B cell (primary cell): ENCODE results near the gene CREB3. TPM values are rescaled to one million over a fixed set of nuclear protein-coding genes. Genes with fewer than 3 reads are reported as not detected.
A peak's percentile ranks its signal among the peaks of the same experiment; 100 is the strongest.

Experiments used
- ATAC-seq: fragments of 200-7000 bp; cut with Tn5 transposase; one replicate; pipeline ENCODE4 v1.10.0; 2021; ENCODE audit warnings: low read depth, mild to moderate bottlenecking, moderate number of reproducible peaks, moderate library complexity
- CTCF ChIA-PET: fragments of 350-600 bp; sonication (Branson Sonifier 250); formaldehyde crosslinking; loops from one replicate; lab custom pipeline; 2021; ENCODE audit warnings: antibody characterized with exemption, inconsistent platforms; lab: Charles Lee
- POLR2A ChIA-PET: fragments of 350-600 bp; sonication (Branson Sonifier 250); formaldehyde crosslinking; loops from one replicate; lab custom pipeline; 2021; ENCODE audit warnings: antibody characterized with exemption; lab: Charles Lee
- DNase-seq: peaks from one replicate; pipeline ENCODE4 v3.0.0; 2013
- H2AFZ ChIP-seq: 2 replicates; pipeline ENCODE4 v1.6.1; 2012; ENCODE audit warnings: mild to moderate bottlenecking, low read depth, low read length; ENCODE audit not compliant: insufficient read depth, poor library complexity, severe bottlenecking
- H3K27ac ChIP-seq, 2 donors: 1 replicate in 1 of 2; 2 replicates in 1 of 2; pipeline ENCODE4 v1.5.1; 2012 to 2013; ENCODE audit warnings: low read length in 2 of 2, mild to moderate bottlenecking in 2 of 2, moderate library complexity in 1 of 2
- H3K27me3 ChIP-seq, 4 experiments: fragments of 200-600 bp in 1 of 4; sonication (generic) in 1 of 4; replicated peaks in 1 of 4; 1 replicate in 2 of 4; 2 replicates in 2 of 4; pipeline versions ENCODE4 v1.6.1 to v1.7.0; 2013 to 2016; ENCODE audit warnings: low read length in 3 of 4, mild to moderate bottlenecking in 2 of 4, mixed read lengths in 1 of 4, moderate library complexity in 1 of 4; ENCODE audit not compliant: insufficient read depth in 4 of 4, control insufficient read depth in 3 of 4; ENCODE audit errors: control extremely low read depth in 1 of 4
- H3K36me3 ChIP-seq, 2 experiments: replicated peaks in 1 of 2; 1 replicate in 1 of 2; 2 replicates in 1 of 2; pipeline versions ENCODE4 v1.6.1 to v1.7.1; 2013; ENCODE audit warnings: low read length in 1 of 2; ENCODE audit not compliant: insufficient read depth in 2 of 2, control insufficient read depth in 1 of 2; ENCODE audit errors: control extremely low read depth in 1 of 2, extremely low read depth in 1 of 2
- H3K4me1 ChIP-seq, 2 donors: fragments of 200-600 bp in 1 of 2; sonication (generic) in 1 of 2; 1 replicate in 1 of 2; 2 replicates in 1 of 2; pipeline versions ENCODE4 v1.5.1 to v1.6.1; 2013 to 2017; ENCODE audit warnings: low read length in 2 of 2; ENCODE audit not compliant: control insufficient read depth in 2 of 2, insufficient read depth in 2 of 2
- H3K4me2 ChIP-seq: replicated peaks from 2 replicates; pipeline ENCODE3; 2012; ENCODE audit warnings: mild to moderate bottlenecking, low read depth, low read length; ENCODE audit not compliant: poor library complexity, severe bottlenecking
- H3K4me3 ChIP-seq, 5 experiments: fragments of 200-600 bp in 1 of 5; sonication (generic) in 1 of 5; 1 replicate in 3 of 5; 2 replicates in 2 of 5; pipeline versions ENCODE4 v1.5.1 to v1.7.0; 2011 to 2016; ENCODE audit warnings: low read length in 4 of 5, mild to moderate bottlenecking in 4 of 5, low read depth in 2 of 5, control low read depth in 1 of 5, moderate library complexity in 1 of 5; ENCODE audit not compliant: insufficient read depth in 1 of 5; ENCODE audit errors: control extremely low read depth in 1 of 5, extremely low read depth in 1 of 5
- H3K79me2 ChIP-seq: fragments of 200-600 bp; sonication (generic); one replicate; pipeline ENCODE4 v1.6.0; 2016; ENCODE audit warnings: low read length; ENCODE audit not compliant: control insufficient read depth, insufficient read depth
- H3K9ac ChIP-seq: fragments of 200-600 bp; sonication (generic); 2 replicates; pipeline ENCODE4 v1.6.1; 2017; ENCODE audit warnings: mild to moderate bottlenecking, low read length, moderate library complexity
- H3K9me3 ChIP-seq, 3 donors: one replicate each; pipeline versions ENCODE4 v1.6.1 to v1.7.1; 2013; ENCODE audit warnings: low read length in 2 of 3; ENCODE audit not compliant: control insufficient read depth in 2 of 3, insufficient read depth in 1 of 3; ENCODE audit errors: control extremely low read depth in 1 of 3
- H4K20me1 ChIP-seq: 2 replicates; pipeline ENCODE4 v1.6.0; 2012; ENCODE audit warnings: mild to moderate bottlenecking, low read length; ENCODE audit not compliant: insufficient read depth, control insufficient read depth, poor library complexity, severe bottlenecking
- H3K27ac Mint-ChIP-seq: one replicate; pipeline ENCODE4 v1.8.0; 2021; ENCODE audit warnings: mixed read lengths
- H3K27me3 Mint-ChIP-seq: one replicate; pipeline ENCODE4 v1.8.0; 2021; ENCODE audit warnings: mixed read lengths
- H3K4me1 Mint-ChIP-seq: one replicate; pipeline ENCODE4 v1.8.0; 2021; ENCODE audit warnings: mixed read lengths
- H3K4me3 Mint-ChIP-seq: one replicate; pipeline ENCODE4 v1.8.0; 2021; ENCODE audit warnings: mixed read lengths
- H3K9me3 Mint-ChIP-seq: one replicate; pipeline ENCODE4 v1.8.0; 2022; ENCODE audit warnings: mixed read lengths; ENCODE audit not compliant: insufficient read depth
- CTCF ChIP-seq: fragments of 200-600 bp; IDR thresholded peaks from one replicate; pipeline ENCODE4 v1.8.0; 2022; ENCODE audit warnings: antibody characterized with exemption, mild to moderate bottlenecking
- EZH2 ChIP-seq: IDR thresholded peaks from 2 replicates; pipeline ENCODE4 v1.6.1; 2012; ENCODE audit warnings: borderline replicate concordance, low read depth, mild to moderate bottlenecking, moderate library complexity, low read length; ENCODE audit not compliant: insufficient read depth, poor library complexity, severe bottlenecking
- WGBS: methylation state at CpG from one replicate; pipeline ENCODE4 v1.1.5; 2013; ENCODE audit warnings: missing lambda C conversion rate; ENCODE audit not compliant: insufficient coverage; 5-methylcytosine and 5-hydroxymethylcytosine counted together
- intact Hi-C: fragments of 100-400 bp; cut with micrococcal nuclease; formaldehyde crosslinking; loops from one replicate; pipeline ENCODE4 v1.10.0; 2022
- polyA plus RNA-seq: library from polyadenylated mRNA; depleted of rRNA; stranded (reverse); fragments of >200 nt; gene quantifications from 2 replicates; pipeline ENCODE4 v1.2.3, GENCODE V29; 2012
- total RNA-seq, 2 donors: library from RNA; stranded (reverse); fragments of 120-200 nt in 1 of 2; gene quantifications; 1 replicate in 1 of 2; 2 replicates in 1 of 2; pipeline versions ENCODE4 v1.2.3 to v1.2.4, GENCODE V29; 2013 to 2022

Gene CREB3
- total and polyA plus RNA-seq, 2 donors (not counting 1 experiment from before 2014, with no cell fraction given) = 12.3 to 20.7 TPM

GRCh38 chr9:35683323-35683722 is 49.1 kb upstream of the CREB3 start:
- no peaks in the 10 kb centered on the region for H3K79me2 ChIP-seq
- H3K9me3 Mint-ChIP-seq = no peaks in the 10 kb centered on the region
- TF ChIP-seq CTCF (no peak), EZH2 (no peak)
- DNase-seq (no peak), ATAC-seq (no peak)
- 40% methylated on average over 1 of the region's 2 CpGs for WGBS
- H3K9ac ChIP-seq = no peak overlapping the region
- H3K4me1 Mint-ChIP-seq = peaks cover 18% of the 10 kb centered on the region
- no peak overlapping the region for H2AFZ ChIP-seq
- H3K27me3 Mint-ChIP-seq = no peaks in the 10 kb centered on the region
- no peaks in the 10 kb centered on the region for H4K20me1 ChIP-seq
- H3K4me1 ChIP-seq = peaks cover 14 to 20% of the 10 kb centered on the region in 2 donors
- ChIA-PET POLR2A (no interaction called here), CTCF (interaction anchor here (7.6 kb wide), 1 partner anchor 12 kb away, joined by 82 read pairs; no protein-coding TSS in a partner anchor)
- no peak overlapping the region for H3K4me3 Mint-ChIP-seq
- intact Hi-C loops = no loop called here
- H3K27ac ChIP-seq = no peak overlapping the region
- H3K27ac Mint-ChIP-seq = peak overlapping the region; percentile 12
- H3K4me2 ChIP-seq = no peak overlapping the region
- no peaks in the 10 kb centered on the region for H3K27me3 ChIP-seq
- no peaks in the 10 kb centered on the region for H3K36me3 ChIP-seq
- H3K9me3 ChIP-seq = no peaks in the 10 kb centered on the region
- H3K4me3 ChIP-seq = no peak overlapping the region

- H3K36me3 ChIP-seq = no peaks in the 10 kb centered on the region
- H3K79me2 ChIP-seq = no peaks in the 10 kb centered on the region
- no peak for TF ChIP-seq EZH2
- no peak for TF ChIP-seq CTCF
- H3K9me3 ChIP-seq = no peaks in the 10 kb centered on the region
- intact Hi-C loops = no loop called here
- no peak overlapping the region for H3K4me3 Mint-ChIP-seq
- no peak overlapping the region for H3K27ac ChIP-seq
- ATAC-seq (no peak), DNase-seq (no peak)
- H3K27ac Mint-ChIP-seq = no peak overlapping the region
- no peak overlapping the region for H2AFZ ChIP-seq
- H3K4me1 Mint-ChIP-seq = peaks cover 20% of the 10 kb centered on the region
- no peaks in the 10 kb centered on the region for H4K20me1 ChIP-seq
- H3K4me1 ChIP-seq = peaks cover 12 to 24% of the 10 kb centered on the region in 2 donors
- H3K27me3 Mint-ChIP-seq = no peaks in the 10 kb centered on the region
- H3K4me2 ChIP-seq = no peak overlapping the region
- no peaks in the 10 kb centered on the region for H3K27me3 ChIP-seq
- CTCF ChIA-PET = interaction anchor here (7.6 kb wide), 1 partner anchor 10 kb away, joined by 82 read pairs; no protein-coding TSS in a partner anchor
- H3K4me3 ChIP-seq = no peak overlapping the region
- H3K9ac ChIP-seq = no peak overlapping the region
- H3K9me3 Mint-ChIP-seq = no peaks in the 10 kb centered on the region
- POLR2A ChIA-PET = interaction anchor here (0.6 kb wide), 1 partner anchor 31 kb away, joined by 6 read pairs; no protein-coding TSS in a partner anchor
- WGBS = 97% methylated on average over 6 of the region's 10 CpGs
Observed at GRCh38 chr9:35684921-35685320, 47.5 kb upstream of the CREB3 start.
